RPMI7951 (cell line): Measurements from ENCODE around the gene TRIO. TPM values are rescaled to one million over a fixed set of nuclear protein-coding genes. Genes with fewer than 3 reads are reported as not detected.

Experiments
- DNase-seq: peaks from one replicate; pipeline ENCODE4 v3.0.0-alpha.2; 2012; ENCODE audit warnings: low read depth
- total RNA-seq: library from RNA; depleted of rRNA; stranded (reverse); fragments of >200 nt; shearing (Covaris generic); gene quantifications from 2 replicates; pipeline ENCODE4 v1.2.3, GENCODE V29; 2014

Gene TRIO
- total RNA-seq, 1 experiment from 2014 or later = 34.0 TPM

DNA sequence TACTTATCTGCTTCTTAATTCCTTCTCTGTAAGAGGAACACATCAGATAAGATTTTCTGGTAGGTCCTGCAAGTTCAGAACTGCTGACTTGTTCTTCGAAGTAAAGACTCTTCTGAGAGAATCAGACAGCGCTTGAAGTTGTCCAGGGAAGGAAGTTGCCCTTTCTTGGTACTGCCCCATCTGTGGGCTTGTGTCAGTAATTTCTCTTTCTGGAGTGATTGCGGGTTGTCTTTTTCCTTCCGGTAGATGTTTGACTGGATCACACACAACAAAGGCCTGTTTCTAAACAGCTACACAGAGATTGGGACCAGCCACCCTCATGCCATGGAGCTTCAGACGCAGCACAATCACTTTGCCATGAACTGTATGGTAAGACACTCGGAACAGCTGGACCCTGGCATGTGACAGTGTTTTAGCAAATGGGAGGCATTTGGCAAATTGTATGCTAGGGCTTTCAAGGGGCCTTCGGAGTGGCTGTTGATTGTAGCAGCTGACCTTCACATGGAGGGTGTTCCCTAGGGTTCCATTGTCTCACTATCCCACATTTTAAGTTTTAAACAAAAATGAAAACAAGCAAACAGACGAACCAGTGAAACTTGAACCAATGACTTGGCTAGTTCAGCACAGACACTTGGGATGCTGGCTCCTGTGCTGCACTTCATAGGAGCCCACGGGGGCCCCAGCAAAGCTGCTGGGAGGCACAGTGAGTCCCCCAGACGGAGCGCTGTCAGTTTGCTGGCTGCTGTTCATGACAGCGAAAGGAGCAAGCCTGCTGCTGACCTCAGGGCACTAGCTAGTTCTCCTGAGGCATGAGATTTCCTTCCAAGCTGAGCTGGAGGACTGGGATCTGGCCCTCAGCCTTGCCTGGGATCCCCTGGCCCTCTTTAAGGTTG lies 149.9 kb downstream of the TRIO start:
- DNase-seq = no peak

DNA sequence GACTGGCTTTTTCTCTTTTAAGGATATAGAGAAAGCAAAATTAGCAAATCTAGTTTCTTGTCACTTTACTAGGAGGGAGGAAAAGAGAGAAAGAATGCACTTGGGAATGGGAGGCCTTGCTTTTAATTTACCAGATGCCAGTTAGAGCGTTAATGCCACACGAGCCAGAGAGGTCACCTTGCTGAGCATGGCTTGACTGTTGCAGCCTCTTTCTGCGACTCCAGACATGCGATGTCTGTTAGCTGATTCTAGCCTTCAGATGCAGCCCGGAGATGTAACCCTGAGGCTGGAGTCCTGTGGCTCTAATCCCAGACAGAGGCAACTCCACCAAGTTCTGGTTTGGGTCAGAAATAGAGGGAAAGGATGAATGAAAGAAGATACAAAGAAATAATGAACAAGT lies 152.5 kb downstream of the TRIO start:
- DNase-seq = no peak

DNA sequence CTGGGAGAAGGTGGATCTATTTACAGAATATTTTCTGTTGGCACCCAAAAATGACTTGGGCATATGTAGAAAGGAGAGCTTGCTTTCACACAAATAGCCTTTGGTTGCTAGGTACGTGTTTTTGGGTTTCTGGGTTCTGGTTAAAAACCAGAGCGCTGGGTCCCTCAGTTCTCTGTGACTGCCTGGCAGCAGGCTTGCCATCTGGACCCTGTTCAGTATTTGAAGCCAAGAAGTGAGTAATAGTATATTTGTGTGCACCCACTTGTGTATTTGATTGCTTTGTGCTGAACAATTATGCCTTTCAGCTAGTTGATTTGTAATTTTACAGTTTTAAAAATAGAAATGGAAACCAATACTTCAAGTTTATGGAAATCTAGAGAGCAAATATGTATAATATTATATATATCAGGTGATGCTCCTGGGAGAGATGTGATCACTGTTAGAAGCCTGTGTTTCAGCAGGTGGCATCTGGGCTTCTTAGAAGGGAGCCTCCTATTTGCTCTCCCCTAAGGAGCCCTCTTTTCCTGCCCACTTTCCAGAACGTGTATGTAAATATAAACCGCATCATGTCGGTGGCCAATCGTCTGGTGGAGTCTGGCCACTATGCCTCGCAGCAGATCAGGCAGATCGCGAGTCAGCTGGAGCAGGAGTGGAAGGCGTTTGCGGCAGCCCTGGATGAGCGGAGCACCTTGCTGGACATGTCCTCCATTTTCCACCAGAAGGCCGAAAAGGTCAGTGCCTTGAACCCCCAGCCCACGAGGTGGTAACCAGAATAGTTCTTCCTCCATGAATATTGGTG lies 153.6 kb downstream of the TRIO start:
- no peak for DNase-seq

GRCh38 chr5:14297697-14298096 lies 154.6 kb downstream of the TRIO start:
- no peak for DNase-seq

DNA sequence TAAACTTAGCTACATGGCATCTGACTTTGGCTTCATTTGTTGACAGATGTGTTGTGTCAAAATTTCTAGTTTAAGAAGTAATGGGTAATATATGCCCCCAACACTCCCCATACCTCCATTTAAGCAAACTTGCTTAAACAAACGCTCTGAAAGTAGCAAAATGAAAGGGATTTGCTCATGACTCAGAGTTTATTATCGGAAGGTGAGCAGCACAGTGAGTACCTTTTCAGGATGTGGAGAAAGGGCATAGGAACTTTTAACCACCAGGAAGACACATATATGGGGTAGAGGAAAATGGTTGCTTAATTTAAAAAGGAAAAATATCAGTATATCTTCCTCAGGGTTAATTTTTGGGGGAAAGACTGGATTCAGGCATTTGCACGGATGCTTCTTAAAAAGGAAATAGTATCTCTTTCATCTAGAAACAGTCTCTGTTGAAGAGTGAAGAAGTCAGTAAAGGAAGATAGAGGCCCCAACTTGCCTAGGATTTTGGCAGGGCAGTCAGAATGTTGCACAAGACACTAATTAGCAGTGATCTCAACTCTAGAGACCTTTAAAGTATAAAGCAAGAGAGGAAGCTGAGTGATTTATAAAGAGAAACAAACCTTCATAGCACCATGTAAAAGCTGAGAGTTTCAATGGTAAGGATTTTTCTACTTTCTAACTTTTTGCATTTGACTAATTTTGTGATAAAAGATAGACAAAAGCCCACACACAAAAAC lies 155.1 kb downstream of the TRIO start:
- DNase-seq = no peak

DNA sequence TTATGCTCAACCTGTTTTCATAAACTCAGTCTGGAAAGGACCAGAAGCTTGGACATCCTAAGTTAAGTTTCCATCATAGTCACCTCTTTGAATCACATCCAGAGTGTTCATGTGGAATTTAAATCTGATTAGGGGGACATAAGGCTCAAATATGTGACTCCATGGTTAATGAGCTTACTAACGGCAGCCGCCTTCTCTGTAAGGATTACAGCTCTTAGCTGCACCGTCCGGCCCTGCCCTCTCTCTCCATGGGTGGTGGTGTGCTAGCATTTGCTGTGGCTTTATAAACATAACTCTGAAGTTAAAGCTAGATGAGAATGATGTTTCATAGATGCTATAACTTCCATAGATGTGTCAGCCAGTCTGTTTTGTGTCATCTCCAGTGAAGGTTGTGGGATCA lies 156.5 kb downstream of the TRIO start:
- no peak for DNase-seq

DNA sequence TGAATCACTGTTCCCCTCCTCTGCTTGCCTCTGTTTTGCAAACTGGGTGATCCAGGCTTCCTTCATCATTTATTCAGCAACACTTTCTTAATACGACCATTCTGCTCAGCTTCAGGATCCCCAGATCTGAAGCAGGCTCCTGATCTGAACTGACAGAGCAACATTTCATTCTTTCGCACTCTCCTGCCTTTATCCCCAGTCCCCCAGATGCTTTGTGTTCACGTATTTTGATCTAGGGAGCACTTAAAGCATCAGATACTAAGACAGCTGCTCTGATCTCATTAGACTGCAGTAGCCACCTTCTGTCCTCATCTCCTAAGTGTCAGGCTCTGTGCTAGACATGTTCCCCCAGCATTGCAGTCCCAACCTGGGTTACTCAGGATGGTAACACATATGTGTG lies 158.0 kb downstream of the TRIO start:
- no peak for DNase-seq

- DNase-seq = no peak
Measured at GRCh38 chr5:14302330-14302729, 159.2 kb downstream of the TRIO start.

DNA sequence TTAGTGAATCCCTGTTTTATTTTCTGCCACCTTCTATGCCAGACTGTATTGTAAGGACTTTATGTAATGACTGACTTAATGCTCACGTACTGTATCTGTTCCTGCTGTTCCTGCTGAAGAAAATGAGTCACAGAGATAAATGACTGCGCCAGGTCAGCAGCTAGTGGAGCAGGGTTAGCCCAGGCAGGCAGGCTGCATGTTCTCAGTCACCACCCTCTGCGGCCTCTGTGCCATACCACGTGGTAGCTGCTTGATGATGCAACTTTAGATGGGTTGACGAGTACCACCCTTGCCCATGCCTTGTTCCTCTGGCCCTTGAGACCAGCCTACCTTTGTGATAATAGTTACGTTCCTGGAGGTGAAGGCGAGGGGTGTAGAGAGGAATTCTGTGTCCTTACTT lies 161.9 kb downstream of the TRIO start:
- DNase-seq = peak; percentile 84

DNA sequence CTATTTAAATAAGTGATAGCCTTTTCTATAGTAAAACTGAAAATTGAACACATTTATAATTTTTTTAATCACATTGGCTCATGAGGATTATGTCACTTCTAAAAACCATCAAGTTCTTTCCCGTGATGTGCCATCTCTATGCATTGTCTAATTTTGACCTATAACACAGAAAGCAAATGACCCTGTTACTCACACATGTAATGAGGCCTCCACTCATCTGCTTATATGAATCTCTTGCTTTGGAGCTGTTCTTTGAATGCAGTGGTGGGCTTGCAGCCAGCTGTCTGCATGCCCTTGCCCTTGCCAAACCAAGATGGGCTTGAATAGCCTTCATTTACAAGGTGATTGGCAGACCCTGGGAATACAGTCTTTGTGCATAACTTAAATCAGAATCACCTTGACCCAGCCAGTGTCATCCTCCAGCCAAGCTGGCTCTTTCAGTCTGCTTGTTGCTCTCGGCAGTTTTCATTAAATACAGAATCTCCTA lies 163.2 kb downstream of the TRIO start:
- DNase-seq = no peak

DNA sequence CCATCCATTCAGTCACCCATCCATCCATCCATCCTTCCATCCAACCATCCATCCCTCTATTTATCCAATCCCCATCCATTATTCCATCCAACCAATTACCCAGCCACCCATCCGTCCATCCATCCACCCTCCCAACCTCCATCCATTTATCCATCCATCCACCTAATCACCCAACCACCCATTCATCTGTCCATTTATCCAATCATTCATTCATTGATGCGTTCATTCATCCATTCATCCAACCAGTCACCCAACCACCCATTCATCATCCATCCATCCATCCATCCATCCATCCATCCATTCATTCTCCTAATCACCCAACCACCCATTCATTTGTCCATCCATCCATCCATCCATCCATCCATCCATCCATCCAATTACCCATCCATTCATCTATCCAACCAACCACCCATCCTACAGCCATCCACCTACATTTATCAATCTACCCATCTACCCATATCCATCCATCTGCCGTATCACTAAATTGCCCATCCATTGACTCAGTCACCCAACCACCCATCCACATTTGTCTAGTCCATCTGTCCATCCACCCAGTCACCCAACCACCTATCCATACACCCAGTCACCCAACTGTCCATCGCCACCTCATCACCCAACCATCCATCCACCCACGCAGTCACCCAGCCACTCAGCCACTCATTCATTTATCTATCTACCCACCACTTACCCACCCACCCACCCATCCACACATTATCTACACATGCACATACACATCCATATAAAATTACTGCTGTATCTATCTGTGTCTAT lies 165.4 kb downstream of the TRIO start:
- no peak for DNase-seq

GRCh38 chr5:14309199-14309598 lies 166.1 kb downstream of the TRIO start:
- DNase-seq = no peak

DNA sequence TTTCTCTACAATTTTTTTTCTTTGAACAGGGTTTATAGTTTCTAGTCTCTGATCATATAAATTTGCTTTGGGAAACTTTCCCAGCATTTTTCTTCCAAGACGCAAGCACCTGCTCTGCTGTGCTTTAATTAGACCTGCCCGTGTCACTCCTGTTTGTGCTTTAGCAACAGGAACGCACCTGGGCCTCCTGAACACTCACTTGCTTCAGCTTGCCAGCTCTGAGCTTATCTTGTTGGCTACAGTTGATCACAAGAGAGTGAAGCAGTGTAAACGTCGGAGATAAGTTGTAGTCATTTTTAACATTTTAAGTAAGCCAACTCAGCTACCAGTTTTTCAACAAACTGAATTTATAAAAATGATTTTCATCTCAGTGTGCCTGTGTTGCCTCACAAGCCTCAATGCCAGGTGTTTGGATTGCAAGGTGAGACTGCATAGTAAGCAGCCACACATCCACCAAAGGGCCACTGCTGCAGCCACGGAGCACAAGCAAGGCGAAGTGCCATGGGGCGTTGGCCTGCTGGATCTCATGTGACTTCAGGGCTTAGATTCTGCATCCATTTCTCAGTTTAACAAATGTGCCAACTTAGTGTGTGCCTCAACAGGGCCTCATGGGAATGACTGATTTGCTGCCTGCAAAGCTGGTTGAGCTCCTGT lies 166.9 kb downstream of the TRIO start:
- DNase-seq = no peak

GRCh38 chr5:14310901-14311300 lies 167.8 kb downstream of the TRIO start:
- DNase-seq = no peak

DNA sequence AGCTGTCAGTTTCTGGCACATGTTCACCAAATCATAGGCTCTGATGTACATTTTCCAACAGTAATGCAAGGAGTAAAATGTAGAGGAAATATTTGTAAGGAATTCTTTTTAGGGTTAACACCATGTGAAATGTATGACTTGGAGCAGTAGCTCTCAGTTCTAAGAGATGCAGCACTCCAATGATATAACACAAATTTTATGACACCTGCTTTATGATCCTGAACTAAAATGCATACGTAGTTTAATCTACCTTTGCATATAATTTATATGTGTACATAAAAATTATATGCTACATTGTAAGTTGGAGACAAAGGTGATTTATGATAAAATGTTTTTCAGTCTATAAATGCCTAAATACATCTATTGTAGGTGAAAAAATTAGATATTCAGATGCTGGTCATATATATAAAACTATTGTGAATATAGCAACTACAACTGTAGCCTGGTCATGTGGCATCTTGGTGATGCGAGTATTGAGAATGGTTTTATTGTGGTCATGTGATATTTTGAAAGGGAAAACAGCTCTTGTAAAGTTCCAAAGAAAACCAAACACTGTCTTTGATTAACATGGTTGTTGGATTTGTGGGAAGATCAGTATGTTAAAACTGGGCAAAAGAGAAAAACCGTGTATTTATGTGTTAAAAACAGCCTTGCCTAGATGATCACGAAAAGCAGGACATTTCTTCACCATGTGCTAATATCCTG lies 171.0 kb downstream of the TRIO start:
- no peak for DNase-seq

GRCh38 chr5:14316471-14316870 lies 173.3 kb downstream of the TRIO start:
- DNase-seq = no peak

DNA sequence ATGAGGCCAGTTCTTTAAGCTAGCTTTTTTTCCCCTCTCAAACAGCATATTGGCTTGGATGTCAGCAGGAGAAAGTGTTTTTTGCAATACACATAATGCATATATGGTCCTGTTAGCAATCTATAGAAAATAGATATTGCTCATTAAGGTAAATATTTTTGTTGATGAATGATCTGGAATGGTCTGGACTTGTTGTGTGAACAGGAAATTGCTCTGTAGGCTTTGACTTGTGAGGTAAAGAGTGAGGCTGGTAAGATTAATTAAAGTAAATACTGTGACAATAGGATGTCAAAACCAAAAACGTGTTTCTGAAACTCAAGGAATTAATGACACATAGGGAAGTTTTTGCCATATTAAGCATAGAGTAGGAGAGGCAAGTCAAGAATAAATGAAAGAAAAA lies 176.0 kb downstream of the TRIO start:
- DNase-seq = no peak

- no peak for DNase-seq
Measured at GRCh38 chr5:14321936-14322335, 178.8 kb downstream of the TRIO start.

GRCh38 chr5:14322437-14323187 lies 179.5 kb downstream of the TRIO start:
- no peak for DNase-seq

DNA sequence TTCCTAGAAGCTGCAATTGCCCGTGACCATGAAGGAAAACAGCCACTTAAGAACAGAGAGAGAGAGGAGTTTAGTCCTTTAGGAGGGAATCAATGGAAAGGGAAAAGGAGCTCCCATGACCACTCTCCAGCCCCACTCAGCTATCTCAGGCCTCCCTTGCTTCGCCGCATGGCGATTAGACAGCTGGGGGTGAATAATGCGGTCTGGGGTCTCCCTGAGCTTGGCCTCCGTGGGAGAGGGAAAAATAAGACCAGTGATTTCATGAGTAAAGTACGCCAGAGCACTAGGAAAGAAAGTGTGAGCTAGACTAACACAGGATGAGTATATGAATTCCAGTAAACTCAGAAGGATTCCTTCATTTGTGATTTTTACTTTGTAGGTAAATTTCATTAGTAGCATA lies 180.3 kb downstream of the TRIO start:
- no peak for DNase-seq
